HepG2 (cell line): ENCODE data around the gene MTF1. TPM values are rescaled to one million over a fixed set of nuclear protein-coding genes. Genes with fewer than 3 reads are reported as not detected.
A peak's percentile ranks its signal among the peaks of the same experiment; 100 is the strongest.

ENCODE experiments used
- AFF4 ChIP-seq: sonication (generic); formaldehyde crosslinking; IDR thresholded peaks from 2 replicates; pipeline ENCODE4 v1.4.0; 2020; ENCODE audit warnings: missing genetic modification reagents
- BRF2 ChIP-seq: sonication (generic); formaldehyde crosslinking; IDR thresholded peaks from 2 replicates; pipeline ENCODE4 v1.8.1; 2022; ENCODE audit warnings: mild to moderate bottlenecking, missing genetic modification reagents
- DPF2 ChIP-seq: sonication (generic); formaldehyde crosslinking; IDR thresholded peaks from 2 replicates; pipeline ENCODE4 v1.4.0; 2020; ENCODE audit warnings: mild to moderate bottlenecking, low read depth, missing genetic modification reagents, borderline replicate concordance
- E2F2 ChIP-seq: sonication (generic); formaldehyde crosslinking; IDR thresholded peaks from 2 replicates; pipeline ENCODE4 v1.4.0; 2020; ENCODE audit warnings: missing genetic modification reagents, borderline replicate concordance
- HMGA1 ChIP-seq: sonication (generic); formaldehyde crosslinking; conservative IDR thresholded peaks from 2 replicates; pipeline ENCODE4 v1.4.0; 2020; ENCODE audit warnings: missing genetic modification reagents
- NAIF1 ChIP-seq: sonication (generic); formaldehyde crosslinking; IDR thresholded peaks from 2 replicates; pipeline ENCODE4 v1.5.0; 2020; ENCODE audit warnings: mild to moderate bottlenecking, missing genetic modification reagents, borderline replicate concordance
- NFE2 ChIP-seq: sonication (generic); formaldehyde crosslinking; IDR thresholded peaks from 2 replicates; pipeline ENCODE4 v1.4.0; 2020; ENCODE audit warnings: missing genetic modification reagents
- PHB2 ChIP-seq: fragments of 450-650 bp; IDR thresholded peaks from 2 replicates; pipeline ENCODE4 v1.6.1; 2018; ENCODE audit not compliant: partially characterized antibody
- PRMT3 ChIP-seq: sonication (generic); formaldehyde crosslinking; IDR thresholded peaks from 2 replicates; pipeline ENCODE4 v1.8.1; 2022; ENCODE audit warnings: low read depth, mild to moderate bottlenecking, moderate library complexity, missing genetic modification reagents, borderline replicate concordance
- THAP9 ChIP-seq: sonication (generic); formaldehyde crosslinking; IDR thresholded peaks from 2 replicates; pipeline ENCODE4; 2020; ENCODE audit warnings: missing genetic modification reagents, mild to moderate bottlenecking, borderline replicate concordance
- TRAFD1 ChIP-seq: sonication (generic); formaldehyde crosslinking; IDR thresholded peaks from 2 replicates; pipeline ENCODE4 v1.5.1; 2020; ENCODE audit warnings: missing genetic modification reagents, mild to moderate bottlenecking, borderline replicate concordance
- ZNF18 ChIP-seq: sonication (generic); formaldehyde crosslinking; IDR thresholded peaks from 2 replicates; pipeline ENCODE4 v1.8.0; 2022; ENCODE audit warnings: mild to moderate bottlenecking, missing genetic modification reagents; ENCODE audit not compliant: insufficient replicate concordance
- ZNF841 ChIP-seq: sonication (generic); formaldehyde crosslinking; IDR thresholded peaks from 2 replicates; pipeline ENCODE4 v1.8.1; 2023; ENCODE audit warnings: missing genetic modification reagents, borderline replicate concordance
- polyA plus RNA-seq, 8 experiments: library from polyadenylated mRNA; depleted of rRNA in 3 of 8; stranded (reverse) in 7 of 8; unstranded in 1 of 8; fragments of >200 nt; fragmentation: Illumina TruSeq in 4 of 8; extraction: Trizol in 4 of 8; gene quantifications; 2 replicates each; pipeline versions ENCODE4 v1.2.1 to v1.2.3, GENCODE V29; 2011 to 2016; ENCODE audit warnings: low read depth in 4 of 8, missing spikeins in 1 of 8, mixed read lengths in 1 of 8; ENCODE audit not compliant: insufficient read depth in 1 of 8
- total RNA-seq, 5 experiments: library from RNA; depleted of rRNA; stranded (reverse); fragments of >200 nt; fragmentation: Illumina TruSeq; extraction: Trizol; gene quantifications; 2 replicates each; pipeline ENCODE4 v1.2.3, GENCODE V29; 2016; ENCODE audit warnings: low read depth in 1 of 5

Gene MTF1
- total and polyA plus RNA-seq, 2 of the 13 experiments (the other 11 are each of a cell fraction or from before 2014, with no cell fraction given): 2.4 to 3.3 TPM

- TF ChIP-seq ZNF18 (CRISPR knock-in tag) (peak; percentile 96), ZNF841 (peak; percentile 95), DPF2 (CRISPR knock-in tag) (no peak), PHB2 (no peak), HMGA1 (CRISPR knock-in tag) (no peak), BRF2 (CRISPR knock-in tag) (no peak), THAP9 (CRISPR knock-in tag) (peak; percentile 77; the same call in 1 of the 2 replicates), AFF4 (CRISPR knock-in tag) (peak; percentile 90), PRMT3 (peak; percentile 94; the same call in 1 of the 2 replicates), E2F2 (peak; percentile 99; the same call in 1 of the 2 replicates), TRAFD1 (peak; percentile 80; the same call in 1 of the 2 replicates), NAIF1 (CRISPR knock-in tag) (peak; percentile 93; the same call in 1 of the 2 replicates), NFE2 (CRISPR knock-in tag) (peak; percentile 84)
These were observed 95.0 kb downstream of the MTF1 start (continued) for GRCh38 chr1:37764414-37764825.
